OCI-LY1 (cell line): ENCODE data around the gene SNURF.
"Not testable (repeated sequence)": the region's sequence is repeated elsewhere in the genome, so short reads cannot be mapped to it uniquely, and the experiment has no call there.

ENCODE experiments used
- H2AFZ ChIP-seq: fragments of 200-600 bp; sonication (generic), shearing (Covaris generic); 2 replicates; pipeline ENCODE4 v1.6.0; 2014; ENCODE audit warnings: antibody characterized with exemption, mild to moderate bottlenecking, low read length
- H3F3A ChIP-seq: fragments of 200-600 bp; sonication (generic), shearing (Covaris generic); 2 replicates; pipeline ENCODE4 v1.6.0; 2014; ENCODE audit warnings: mild to moderate bottlenecking, antibody characterized with exemption, low read length, moderate library complexity; ENCODE audit not compliant: insufficient read depth
- H3K27ac ChIP-seq: fragments of 200-600 bp; sonication (generic); 2 replicates; pipeline ENCODE4 v1.5.1; 2014; ENCODE audit warnings: low read length, mixed run types, mild to moderate bottlenecking, low read depth; ENCODE audit not compliant: poor library complexity, severe bottlenecking
- H3K27me3 ChIP-seq: fragments of 200-600 bp; sonication (generic); 2 replicates; pipeline ENCODE4 v1.6.0; 2014; ENCODE audit warnings: antibody characterized with exemption, mild to moderate bottlenecking, low read length, moderate library complexity; ENCODE audit not compliant: insufficient read depth
- H3K36me3 ChIP-seq: fragments of 200-600 bp; sonication (generic); 2 replicates; pipeline ENCODE4 v1.6.1; 2014; ENCODE audit warnings: mild to moderate bottlenecking, antibody characterized with exemption, low read length, moderate library complexity, mixed read lengths; ENCODE audit not compliant: insufficient read depth
- H3K4me1 ChIP-seq: fragments of 200-600 bp; sonication (generic); 2 replicates; pipeline ENCODE4 v1.5.1; 2014; ENCODE audit warnings: mild to moderate bottlenecking, low read length, moderate library complexity; ENCODE audit not compliant: insufficient read depth, severe bottlenecking
- H3K4me2 ChIP-seq: fragments of 200-600 bp; sonication (generic), shearing (Covaris generic); 2 replicates; pipeline ENCODE4 v1.6.1; 2014; ENCODE audit warnings: low read length
- H3K4me3 ChIP-seq: fragments of 200-600 bp; sonication (generic); 2 replicates; pipeline ENCODE4 v1.5.1; 2014; ENCODE audit warnings: low read length, low read depth, mild to moderate bottlenecking, mixed read lengths; ENCODE audit not compliant: poor library complexity, severe bottlenecking
- H3K79me2 ChIP-seq: fragments of 200-600 bp; shearing (Covaris generic); 2 replicates; pipeline ENCODE4 v1.6.1; 2016; ENCODE audit warnings: mixed run types, low read length, mixed read lengths; ENCODE audit not compliant: insufficient read depth
- H3K9ac ChIP-seq: fragments of 200-600 bp; sonication (generic), shearing (Covaris generic); 2 replicates; pipeline ENCODE4 v1.6.1; 2014; ENCODE audit warnings: mild to moderate bottlenecking, low read length, mixed read lengths
- H3K9me2 ChIP-seq: fragments of 200-600 bp; sonication (generic), shearing (Covaris generic); 2 replicates; pipeline ENCODE4 v1.6.1; 2014; ENCODE audit warnings: low read depth, mild to moderate bottlenecking, low read length, mixed read lengths
- H3K9me3 ChIP-seq: fragments of 200-600 bp; shearing (Covaris generic); 2 replicates; pipeline ENCODE4 v1.6.1; 2014; ENCODE audit warnings: low read length, mixed read lengths
- H4K20me1 ChIP-seq: fragments of 200-600 bp; sonication (generic), shearing (Covaris generic); 2 replicates; pipeline ENCODE4 v1.6.0; 2016; ENCODE audit warnings: mild to moderate bottlenecking, low read length; ENCODE audit not compliant: insufficient read depth
- EZH2 ChIP-seq: fragments of 200-600 bp; sonication (generic), shearing (Covaris generic); IDR thresholded peaks from 2 replicates; pipeline ENCODE4 v1.8.0; 2017; ENCODE audit warnings: borderline replicate concordance, mixed run types, mild to moderate bottlenecking, antibody characterized with exemption, low read length, moderate library complexity, mixed read lengths
- TF ChIP-seq, protein P1 (sequence below): fragments of 200-600 bp; sonication (generic), shearing (Covaris generic); IDR thresholded peaks from 2 replicates; pipeline ENCODE4 v1.5.1; 2017; ENCODE audit warnings: mild to moderate bottlenecking, antibody characterized with exemption, low read length, moderate library complexity, mixed read lengths

SNURF gene

DNA sequence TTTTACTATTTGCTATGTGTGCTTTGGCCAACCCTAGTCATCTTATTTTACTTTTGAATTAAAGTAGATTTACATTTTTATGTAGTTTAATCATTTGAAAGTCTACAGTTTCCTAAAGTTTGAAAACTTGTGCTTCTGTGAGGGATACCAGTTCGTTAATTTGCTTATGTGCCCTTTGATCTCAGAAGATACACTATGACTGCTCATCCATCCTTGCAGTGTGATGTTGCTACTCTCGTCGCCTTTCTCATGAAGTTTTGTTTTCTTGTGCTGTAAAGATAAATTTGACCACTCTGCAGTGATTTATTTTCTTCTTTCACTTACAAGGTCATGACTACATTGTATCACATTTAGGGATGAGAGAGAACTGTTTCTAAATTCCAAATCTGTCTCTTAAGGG lies 16.3 kb downstream of the SNURF start:
- Histone ChIP-seq H3K4me1 (no peaks in the 10 kb centered on the region), H3F3A (no peaks in the 10 kb centered on the region), H3K9ac (no peak overlapping the region), H2AFZ (no peak overlapping the region), H3K9me3 (no peaks in the 10 kb centered on the region), H3K4me2 (no peak overlapping the region), H3K9me2 (no peaks in the 10 kb centered on the region), H3K79me2 (no peaks in the 10 kb centered on the region), H3K36me3 (peaks cover 61% of the 10 kb centered on the region), H3K27ac (no peak overlapping the region), H4K20me1 (no peaks in the 10 kb centered on the region), H3K4me3 (no peak overlapping the region), H3K27me3 (no peaks in the 10 kb centered on the region)
- TF ChIP-seq EZH2: no peak

- H3K79me2 ChIP-seq: no peaks in the 10 kb centered on the region
- no peaks in the 10 kb centered on the region for H3K4me1 ChIP-seq
- TF ChIP-seq, protein P1, sequence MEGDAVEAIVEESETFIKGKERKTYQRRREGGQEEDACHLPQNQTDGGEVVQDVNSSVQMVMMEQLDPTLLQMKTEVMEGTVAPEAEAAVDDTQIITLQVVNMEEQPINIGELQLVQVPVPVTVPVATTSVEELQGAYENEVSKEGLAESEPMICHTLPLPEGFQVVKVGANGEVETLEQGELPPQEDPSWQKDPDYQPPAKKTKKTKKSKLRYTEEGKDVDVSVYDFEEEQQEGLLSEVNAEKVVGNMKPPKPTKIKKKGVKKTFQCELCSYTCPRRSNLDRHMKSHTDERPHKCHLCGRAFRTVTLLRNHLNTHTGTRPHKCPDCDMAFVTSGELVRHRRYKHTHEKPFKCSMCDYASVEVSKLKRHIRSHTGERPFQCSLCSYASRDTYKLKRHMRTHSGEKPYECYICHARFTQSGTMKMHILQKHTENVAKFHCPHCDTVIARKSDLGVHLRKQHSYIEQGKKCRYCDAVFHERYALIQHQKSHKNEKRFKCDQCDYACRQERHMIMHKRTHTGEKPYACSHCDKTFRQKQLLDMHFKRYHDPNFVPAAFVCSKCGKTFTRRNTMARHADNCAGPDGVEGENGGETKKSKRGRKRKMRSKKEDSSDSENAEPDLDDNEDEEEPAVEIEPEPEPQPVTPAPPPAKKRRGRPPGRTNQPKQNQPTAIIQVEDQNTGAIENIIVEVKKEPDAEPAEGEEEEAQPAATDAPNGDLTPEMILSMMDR: no peak
- TF ChIP-seq EZH2: no peak
- no peak overlapping the region for H2AFZ ChIP-seq
- no peak overlapping the region for H3K4me2 ChIP-seq
- no peaks in the 10 kb centered on the region for H4K20me1 ChIP-seq
- no peaks in the 10 kb centered on the region for H3K27me3 ChIP-seq
- no peaks in the 10 kb centered on the region for H3K9me2 ChIP-seq
- no peaks in the 10 kb centered on the region for H3K9me3 ChIP-seq
- H3K9ac ChIP-seq: no peak overlapping the region
- no peak overlapping the region for H3K27ac ChIP-seq
- no peak overlapping the region for H3K4me3 ChIP-seq
- peaks cover 61% of the 10 kb centered on the region for H3K36me3 ChIP-seq
- no peaks in the 10 kb centered on the region for H3F3A ChIP-seq
Observed at GRCh38 chr15:24971772-24972171, 17.0 kb downstream of the SNURF start.

DNA sequence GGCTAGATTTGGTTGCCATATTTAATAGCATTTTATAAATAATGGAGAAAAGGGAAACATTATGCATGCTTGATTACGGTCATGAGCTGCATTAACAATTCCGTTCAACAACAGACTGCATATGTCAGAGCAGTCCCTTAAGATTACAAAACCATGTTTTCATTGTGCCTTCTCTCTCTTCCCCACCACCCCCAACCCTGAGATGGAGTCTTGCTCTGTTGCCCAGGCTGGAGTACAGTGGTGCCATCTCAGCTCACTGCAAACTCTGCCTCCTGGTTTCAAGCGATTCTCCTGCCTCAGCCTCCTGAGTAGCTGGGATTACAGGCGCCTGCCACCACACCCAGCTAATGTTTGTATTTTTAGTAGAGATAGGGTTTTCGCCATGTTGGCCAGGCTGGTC lies 17.9 kb downstream of the SNURF start:
- not testable (repeated sequence) for H3K4me2 ChIP-seq, H3K9me2 ChIP-seq, H3K4me3 ChIP-seq, H3K9ac ChIP-seq, H3K27ac ChIP-seq, H3K27me3 ChIP-seq, H3K4me1 ChIP-seq, H3K79me2 ChIP-seq, H3F3A ChIP-seq, H2AFZ ChIP-seq, H4K20me1 ChIP-seq, H3K9me3 ChIP-seq
- peaks cover 63% of the 10 kb centered on the region for H3K36me3 ChIP-seq

GRCh38 chr15:24976932-24977331 lies 22.1 kb downstream of the SNURF start:
- H3K79me2 ChIP-seq: no peaks in the 10 kb centered on the region
- no peak overlapping the region for H3K4me2 ChIP-seq
- H3K4me3 ChIP-seq: no peak overlapping the region
- no peak overlapping the region for H3K9ac ChIP-seq
- no peaks in the 10 kb centered on the region for H3K9me2 ChIP-seq
- no peaks in the 10 kb centered on the region for H3K9me3 ChIP-seq
- H3K36me3 ChIP-seq: peaks cover 68% of the 10 kb centered on the region
- TF ChIP-seq EZH2: no peak
- TF ChIP-seq, protein P1: no peak
- no peaks in the 10 kb centered on the region for H4K20me1 ChIP-seq
- H3K4me1 ChIP-seq: no peaks in the 10 kb centered on the region
- no peaks in the 10 kb centered on the region for H3F3A ChIP-seq
- no peak overlapping the region for H2AFZ ChIP-seq
- no peaks in the 10 kb centered on the region for H3K27me3 ChIP-seq
- H3K27ac ChIP-seq: no peak overlapping the region
